PFSK-1 (cell line): ENCODE data around the gene SLC8A1.

ENCODE experiments used
- FOXP2 ChIP-seq: optimal IDR thresholded peaks from 2 replicates; pipeline ENCODE3; 2011; ENCODE audit warnings: borderline replicate concordance, control low read depth, inconsistent platforms; ENCODE audit not compliant: insufficient read depth; ENCODE audit errors: extremely low read length, extremely low read depth
- POLR2AphosphoS5 ChIP-seq: IDR thresholded peaks from 2 replicates; pipeline ENCODE4 v1.6.1; 2012; ENCODE audit warnings: low read depth, mild to moderate bottlenecking, control low read depth, low read length, moderate library complexity
- TAF1 ChIP-seq: IDR thresholded peaks from 2 replicates; pipeline ENCODE4 v1.6.1; 2012; ENCODE audit warnings: low read length, control low read depth, borderline replicate concordance; ENCODE audit not compliant: insufficient read depth

DNA sequence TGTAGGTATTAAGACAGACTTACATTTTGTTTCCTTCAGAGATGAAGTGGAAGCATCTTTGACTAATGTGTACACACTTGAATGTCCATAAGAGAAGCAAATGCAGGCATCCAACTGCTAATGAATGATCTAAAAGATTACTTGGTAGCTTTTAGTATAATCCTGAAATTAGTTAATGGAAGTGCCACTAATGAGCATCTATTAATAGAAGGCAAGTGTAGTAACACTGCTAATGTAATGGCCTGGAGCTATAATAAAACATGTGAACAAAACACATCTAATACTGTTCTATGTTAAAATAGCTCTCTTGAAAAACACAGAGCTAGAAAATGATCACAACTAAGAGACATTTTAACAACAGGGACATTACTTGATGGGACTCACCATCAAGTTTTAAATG lies 225.3 kb downstream of the SLC8A1 start:
- TF ChIP-seq POLR2AphosphoS5 (no peak), TAF1 (no peak), FOXP2 (no peak)
